HFF-Myc (cell line): ENCODE data around the gene RNF223.

Experiments used
- DNase-seq: peaks from one replicate; pipeline ENCODE4 v3.0.0-alpha.2; 2011; ENCODE audit warnings: low read depth; ENCODE audit errors: extremely low read depth
- H3K4me3 ChIP-seq: replicated peaks from 2 replicates; pipeline ENCODE4 v1.5.1; 2011; ENCODE audit warnings: low read depth, mild to moderate bottlenecking, control low read depth, low read length
- CTCF ChIP-seq: IDR thresholded peaks from 2 replicates; pipeline ENCODE4 v1.5.1; 2012; ENCODE audit warnings: mild to moderate bottlenecking, low read depth, low read length, control low read depth; ENCODE audit errors: missing control alignments

RNF223 gene

GRCh38 chr1:1027791-1028190 lies 46.3 kb downstream of the RNF223 start:
- no peak for TF ChIP-seq CTCF
- no peak overlapping the region for H3K4me3 ChIP-seq
- DNase-seq = no peak

- TF ChIP-seq CTCF = no peak
- DNase-seq = no peak
- H3K4me3 ChIP-seq = no peak overlapping the region
Measured at GRCh38 chr1:1026599-1027413, 47.3 kb downstream of the RNF223 start.

DNA sequence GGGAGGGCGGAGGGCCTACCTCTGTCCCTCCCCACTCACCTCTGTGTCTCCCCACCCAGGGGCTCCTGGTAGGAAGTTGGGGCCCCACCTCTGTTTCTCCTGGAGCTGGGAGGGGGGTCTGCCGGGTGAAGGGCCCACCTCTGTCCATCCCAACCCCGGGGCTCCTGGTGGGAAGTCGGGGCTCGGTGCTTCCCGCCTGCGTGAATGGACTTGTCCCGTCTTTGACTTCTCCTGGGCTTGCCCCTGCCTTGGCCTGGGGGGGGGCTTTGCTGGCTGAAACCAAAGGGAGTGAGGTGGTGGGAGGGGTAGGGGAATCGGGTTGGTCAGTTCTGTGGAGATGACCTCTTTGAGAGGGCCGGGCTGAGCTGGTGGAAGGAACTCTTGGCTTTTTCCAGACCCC lies 48.4 kb downstream of the RNF223 start:
- TF ChIP-seq CTCF = no peak
- no peak overlapping the region for H3K4me3 ChIP-seq

DNA sequence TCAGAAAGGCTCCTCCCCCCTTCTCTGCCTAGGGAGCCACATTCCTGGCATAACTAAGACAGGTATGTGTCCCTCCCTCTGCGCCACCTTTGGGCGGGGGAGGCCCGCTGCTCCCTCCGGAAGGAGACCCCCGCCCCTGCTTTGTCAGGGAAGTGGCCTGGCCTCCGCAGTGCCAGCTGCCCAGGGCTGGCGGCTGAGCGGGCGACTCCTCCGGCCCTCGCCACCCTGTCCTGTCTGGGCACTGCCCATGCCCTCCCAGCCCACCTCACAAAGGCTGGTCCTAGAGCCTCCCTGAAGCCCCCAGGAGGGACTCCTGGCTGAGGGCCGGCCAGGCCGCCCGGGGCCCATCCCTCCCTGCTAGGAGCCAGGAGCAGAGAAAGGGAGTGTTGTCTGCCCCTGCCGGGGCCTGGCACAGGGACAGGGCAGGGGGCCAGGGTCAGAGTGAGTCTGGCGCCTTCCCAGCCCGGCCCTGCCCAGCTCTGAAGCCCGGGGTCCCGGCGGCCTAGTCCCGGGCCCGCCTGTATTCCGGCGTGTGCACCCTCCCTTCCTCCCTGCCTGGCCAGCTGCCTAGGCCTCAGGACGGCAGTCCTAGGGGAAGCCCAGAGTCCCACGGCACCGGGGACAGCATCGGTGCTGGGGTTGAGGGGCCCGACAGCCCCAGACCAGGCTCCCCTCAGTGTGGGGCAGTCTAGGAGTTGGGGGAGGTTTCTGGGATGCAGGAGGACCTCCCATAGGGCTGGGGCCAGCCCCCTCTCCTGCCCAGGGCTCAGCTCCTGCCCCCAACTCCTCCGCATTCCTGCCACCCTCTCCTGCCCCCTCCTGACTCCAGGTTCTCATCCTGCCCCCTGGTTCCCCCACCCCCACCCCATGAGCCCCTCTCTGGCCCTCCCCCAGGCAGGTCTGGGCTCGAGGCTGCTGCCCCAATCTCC lies 49.1 kb downstream of the RNF223 start:
- no peak for DNase-seq
- no peak for TF ChIP-seq CTCF
- H3K4me3 ChIP-seq = no peak overlapping the region

More for the DNA sequence above, 48.4 kb downstream of the RNF223 start:
- DNase-seq = no peak

DNA sequence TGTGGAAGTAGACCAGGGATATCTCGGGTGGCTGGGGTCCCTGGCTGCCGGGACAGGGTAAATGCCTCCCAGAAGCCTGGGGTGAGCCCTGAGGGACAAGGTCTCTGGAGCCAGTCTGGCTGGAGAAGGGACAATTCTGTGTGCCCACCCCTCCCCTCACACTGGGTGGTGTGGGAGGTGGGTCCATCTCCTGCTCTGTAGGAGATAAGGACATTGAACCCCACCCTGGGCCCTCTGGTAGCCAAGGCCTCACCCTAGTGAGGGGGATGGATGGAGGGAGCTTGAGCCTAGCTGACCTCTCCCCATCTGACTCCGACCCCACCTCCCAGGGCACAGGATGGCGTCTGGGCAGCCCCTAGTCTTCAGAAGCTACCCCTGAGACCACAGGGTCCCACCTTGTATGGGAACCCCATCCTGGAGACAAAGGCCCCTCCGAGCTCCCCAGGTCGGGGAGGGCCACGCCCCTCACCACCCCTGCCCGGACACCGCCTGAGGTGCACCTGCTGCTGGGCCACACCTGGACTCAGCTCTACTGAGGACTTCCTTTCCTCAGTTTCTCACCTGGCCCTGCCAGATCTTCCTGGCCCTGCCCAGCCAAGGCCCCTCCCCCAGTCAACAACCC lies 49.8 kb downstream of the RNF223 start:
- no peak for DNase-seq
- TF ChIP-seq CTCF = no peak
- no peak overlapping the region for H3K4me3 ChIP-seq

- TF ChIP-seq CTCF = no peak
- no peak for DNase-seq
- no peak overlapping the region for H3K4me3 ChIP-seq
Measured at GRCh38 chr1:1023700-1024099, 50.4 kb downstream of the RNF223 start.
